Gastroesophageal sphincter (tissue), 3 donors: ENCODE data around the gene LYRM9.

Experiments used
- CTCF ChIP-seq, 4 experiments: fragments of 200-600 bp in 2 of 4; fragments of 450-650 bp in 2 of 4; sonication (generic) in 1 of 4; IDR thresholded peaks; one replicate each; pipeline ENCODE4 v1.5.1; 2017 to 2019; ENCODE audit warnings: antibody characterized with exemption in 4 of 4, mild to moderate bottlenecking in 2 of 4, moderate library complexity in 2 of 4
- EP300 ChIP-seq: sonication (generic); formaldehyde crosslinking; IDR thresholded peaks from one replicate; pipeline ENCODE4 v1.6.1; 2017; ENCODE audit warnings: antibody characterized with exemption, mild to moderate bottlenecking
- POLR2A ChIP-seq, 2 donors: fragments of 450-650 bp; IDR thresholded peaks; one replicate each; pipeline ENCODE4 v1.6.1; 2017; ENCODE audit warnings: antibody characterized with exemption in 2 of 2, mild to moderate bottlenecking in 2 of 2, moderate library complexity in 1 of 2

GRCh38 chr17:27834571-27834970 lies 58.6 kb downstream of the LYRM9 start:
- TF ChIP-seq CTCF (IDR thresholded peaks at IDR 0.05) (no peak), POLR2A (IDR thresholded peaks at IDR 0.05) (no peak), EP300 (no peak)
